LHCN-M2 (cell line): ENCODE data around the gene ANG. TPM values are rescaled to one million over a fixed set of nuclear protein-coding genes. Genes with fewer than 3 reads are reported as not detected.
"Not testable (repeated sequence)": the region's sequence is repeated elsewhere in the genome, so short reads cannot be mapped to it uniquely, and the experiment has no call there.

ENCODE experiments used
- DNase-seq: peaks from one replicate; pipeline ENCODE4 v3.0.0-alpha.2; 2012; ENCODE audit warnings: low read depth
- polyA plus RNA-seq: library from polyadenylated mRNA; unstranded; fragments of >200 nt; gene quantifications from one replicate; pipeline ENCODE4 v1.2.1, GENCODE V29; 2012; ENCODE audit warnings: missing spikeins
- total RNA-seq: library from RNA; depleted of rRNA; stranded (reverse); fragments of >200 nt; gene quantifications from 2 replicates; pipeline ENCODE4 v1.2.3, GENCODE V29; 2014; rRNA removed

The ANG gene
- 4.2 and 4.4 TPM in 2 replicates for total RNA-seq
- polyA plus RNA-seq = 5.2 TPM

GRCh38 chr14:20688167-20688839 lies at the start of gene ANG:
Gene ANG (plus strand): TSS chr14:20688764. CDS start chr14:20693565, 4,801 bp downstream.
- no peak for DNase-seq

- no peak for DNase-seq
Observed at GRCh38 chr14:20641591-20641990, 47.0 kb upstream of the ANG start, which contains the start of gene OR6S1. Gene OR6S1 (minus strand): TSS chr14:20641691. CDS start chr14:20641691, 0 bp downstream.

GRCh38 chr14:20642182-20642581 lies 46.4 kb upstream of the ANG start:
- DNase-seq = no peak

GRCh38 chr14:20642755-20643154 lies 45.8 kb upstream of the ANG start:
- not testable (repeated sequence) for DNase-seq

GRCh38 chr14:20644520-20644919 lies 44.0 kb upstream of the ANG start:
- no peak for DNase-seq

GRCh38 chr14:20645481-20645880 lies 43.1 kb upstream of the ANG start:
- no peak for DNase-seq

- DNase-seq = peak; percentile 82
Observed at GRCh38 chr14:20652996-20653975, 35.3 kb upstream of the ANG start.

GRCh38 chr14:20655851-20656250 lies 32.7 kb upstream of the ANG start:
- no peak for DNase-seq

GRCh38 chr14:20656274-20656673 lies 32.3 kb upstream of the ANG start:
- DNase-seq = no peak

- DNase-seq = peak; percentile 16
Observed at GRCh38 chr14:20657216-20658211, 31.1 kb upstream of the ANG start.

- no peak for DNase-seq
Observed at GRCh38 chr14:20658246-20658645, 30.3 kb upstream of the ANG start.

GRCh38 chr14:20659336-20659735 lies 29.2 kb upstream of the ANG start:
- DNase-seq = no peak

GRCh38 chr14:20659813-20660395 lies 28.7 kb upstream of the ANG start:
- DNase-seq = no peak

- DNase-seq = no peak
Observed at GRCh38 chr14:20661197-20661596, 27.4 kb upstream of the ANG start.

- peak; percentile 78 for DNase-seq
Observed at GRCh38 chr14:20662968-20663732, 25.4 kb upstream of the ANG start.

GRCh38 chr14:20666400-20666961 lies 22.1 kb upstream of the ANG start:
- not testable (repeated sequence) for DNase-seq

- no peak for DNase-seq
Observed at GRCh38 chr14:20667957-20668356, 20.6 kb upstream of the ANG start.

GRCh38 chr14:20668969-20669368 lies 19.6 kb upstream of the ANG start:
- peak; percentile 10 for DNase-seq

- no peak for DNase-seq
Observed at GRCh38 chr14:20671597-20672283, 16.8 kb upstream of the ANG start.
